GM21360 (cell line): ENCODE measurements around the gene CSNK1G1.
"Not testable (repeated sequence)": the region's sequence is repeated elsewhere in the genome, so short reads cannot be mapped to it uniquely, and the experiment has no call there.

Source experiments
- ATAC-seq: cut with Tn5 transposase; IDR thresholded peaks from one replicate; pipeline ENCODE4 v1.9.1; 2021; ENCODE audit warnings: mild to moderate bottlenecking, moderate library complexity; ENCODE audit not compliant: unreplicated experiment

Gene CSNK1G1

DNA sequence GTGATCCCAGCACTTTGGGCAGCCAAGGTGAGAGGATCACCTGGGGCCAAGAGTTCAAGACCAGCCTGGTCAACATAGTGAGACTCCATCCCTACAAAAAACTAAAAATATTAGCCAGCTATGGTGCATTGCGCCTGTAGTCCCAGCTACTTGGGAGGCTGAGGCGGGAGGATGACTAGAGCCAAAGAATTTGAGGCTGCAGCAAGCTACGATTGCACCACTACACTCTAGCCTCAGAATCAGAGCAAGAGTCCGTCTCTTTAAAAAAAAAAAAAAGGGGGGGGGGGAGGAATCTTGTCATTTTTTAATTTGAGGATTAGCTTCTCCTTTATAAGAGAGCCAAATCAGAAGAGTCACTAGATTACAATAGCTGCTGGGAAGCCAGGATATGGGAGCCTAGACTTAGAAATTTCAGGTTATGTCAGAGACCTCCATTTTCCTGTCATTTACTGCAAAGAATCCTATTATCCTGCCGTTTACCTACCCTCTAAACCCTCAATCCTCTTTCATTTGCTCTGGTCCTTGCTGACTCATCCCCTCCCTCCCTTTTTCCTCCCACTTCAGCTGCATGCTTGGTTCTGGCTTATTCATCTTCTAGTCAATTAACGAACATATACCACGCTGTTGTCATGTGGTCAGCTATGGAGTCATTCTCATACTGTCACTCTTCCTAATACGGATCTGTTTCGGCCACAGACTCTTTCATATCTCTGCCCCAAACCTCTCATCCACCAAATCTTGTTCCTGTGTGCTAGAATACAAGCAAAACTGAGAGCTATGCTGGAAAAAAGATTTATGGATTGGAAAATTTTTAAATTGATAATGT is 109.4 kb downstream of the CSNK1G1 start:
- peak; percentile 88 for ATAC-seq

DNA sequence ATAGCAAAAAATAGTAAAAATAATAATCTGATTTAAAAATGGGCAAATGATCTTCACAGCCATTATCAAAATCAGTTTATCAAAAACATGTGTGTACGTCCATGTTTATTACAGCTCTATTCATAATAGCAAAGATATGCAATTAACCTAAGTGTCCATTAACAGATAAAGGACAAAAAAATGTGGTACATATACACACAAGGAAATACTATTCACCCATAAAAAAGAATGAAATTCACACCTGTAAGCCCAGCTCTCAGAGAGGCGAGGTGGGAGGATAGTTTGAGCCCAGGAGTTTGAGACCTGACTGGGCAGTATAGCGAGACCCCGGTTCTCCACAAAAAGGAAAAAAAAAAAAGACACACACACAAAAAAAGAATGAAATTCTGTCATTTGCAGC is 110.6 kb downstream of the CSNK1G1 start:
- no peak for ATAC-seq

DNA sequence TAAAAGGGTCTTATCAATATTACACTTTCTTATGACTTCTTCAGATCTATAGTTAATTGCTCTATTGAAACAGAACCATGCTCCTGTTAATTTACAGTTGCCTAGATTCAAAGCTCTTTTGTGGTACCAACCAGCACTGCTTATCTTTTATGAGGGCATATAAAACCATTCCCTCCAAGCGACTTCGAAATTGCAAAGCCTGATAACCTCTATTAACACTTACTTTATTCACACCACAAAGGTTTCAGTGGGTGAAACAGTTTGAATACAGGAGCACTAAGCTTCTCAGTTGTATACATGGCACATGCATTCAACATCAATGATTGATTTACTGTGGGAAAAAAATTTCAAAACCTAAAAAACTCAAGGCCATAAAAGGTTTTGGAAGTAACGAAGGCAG is 118.3 kb downstream of the CSNK1G1 start:
- ATAC-seq: no peak

DNA sequence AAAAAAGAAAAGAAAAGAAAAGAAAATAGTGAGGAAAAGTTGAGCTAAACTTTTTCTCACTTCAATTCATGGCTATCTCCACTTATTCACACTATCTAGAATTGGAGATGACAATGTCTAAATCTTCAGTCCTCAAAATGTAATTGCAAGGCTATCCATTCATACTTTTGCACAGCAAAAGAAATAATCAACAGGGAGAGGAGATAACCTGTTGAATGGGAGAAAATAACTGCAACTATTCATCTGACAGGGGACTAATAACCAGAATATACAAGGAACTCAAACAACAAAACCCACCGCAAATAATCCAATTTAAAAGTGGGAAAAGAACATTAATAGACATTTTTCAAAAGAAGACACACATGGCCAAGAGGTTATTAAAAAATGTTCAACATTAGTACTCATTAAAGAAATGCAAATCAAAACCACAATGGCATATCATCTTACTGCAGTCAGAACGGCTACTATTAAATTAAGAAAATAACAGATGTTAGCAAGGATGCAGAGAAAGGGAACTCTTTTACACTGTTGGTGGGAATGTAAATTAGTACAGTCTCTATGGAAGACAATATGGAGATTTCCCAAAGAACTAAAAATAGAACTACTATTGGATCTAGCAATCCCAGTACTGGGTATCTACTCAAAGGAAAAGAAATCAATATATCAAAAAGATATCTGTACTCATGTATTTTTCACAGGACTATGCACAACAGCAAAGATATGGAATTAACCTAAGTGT is 119.6 kb downstream of the CSNK1G1 start:
- ATAC-seq: no peak

DNA sequence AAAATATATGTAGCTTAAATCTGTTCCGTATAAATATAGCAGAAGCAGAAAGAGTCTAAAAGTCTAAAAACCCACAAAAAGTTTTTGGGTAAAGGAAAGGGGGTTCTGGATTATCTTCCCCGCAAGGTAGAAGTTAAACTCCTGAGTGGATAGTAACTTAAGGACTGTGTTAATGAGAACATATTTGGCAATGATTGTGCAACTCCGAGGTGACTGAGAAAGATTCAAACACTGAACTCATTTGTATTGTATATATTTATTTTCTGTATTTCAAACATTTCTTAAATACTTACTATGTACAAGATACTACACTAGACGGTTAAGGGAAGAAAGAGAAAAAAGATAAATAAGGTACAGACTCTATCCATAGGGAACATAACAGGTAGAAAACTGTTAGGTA is 120.4 kb downstream of the CSNK1G1 start:
- ATAC-seq: no peak

DNA sequence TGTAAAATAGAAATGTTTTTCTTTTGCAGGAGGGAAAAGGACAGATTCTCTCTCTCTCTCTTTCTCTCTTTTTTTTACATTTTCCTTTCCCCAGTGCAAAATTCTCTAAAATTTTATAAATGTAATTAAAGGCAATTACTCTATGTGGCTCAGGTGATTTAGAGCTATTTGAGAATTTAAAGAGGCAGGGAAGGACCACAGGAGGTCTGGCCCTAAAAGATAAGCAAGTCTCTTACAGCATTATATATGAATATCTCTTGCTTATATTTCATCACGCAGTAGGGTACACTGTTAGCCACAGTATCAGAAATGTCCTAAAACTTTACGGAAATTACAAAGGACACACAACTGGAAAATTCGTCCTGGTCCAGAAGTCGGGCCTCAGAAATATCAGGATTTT is 122.7 kb downstream of the CSNK1G1 start:
- no peak for ATAC-seq

DNA sequence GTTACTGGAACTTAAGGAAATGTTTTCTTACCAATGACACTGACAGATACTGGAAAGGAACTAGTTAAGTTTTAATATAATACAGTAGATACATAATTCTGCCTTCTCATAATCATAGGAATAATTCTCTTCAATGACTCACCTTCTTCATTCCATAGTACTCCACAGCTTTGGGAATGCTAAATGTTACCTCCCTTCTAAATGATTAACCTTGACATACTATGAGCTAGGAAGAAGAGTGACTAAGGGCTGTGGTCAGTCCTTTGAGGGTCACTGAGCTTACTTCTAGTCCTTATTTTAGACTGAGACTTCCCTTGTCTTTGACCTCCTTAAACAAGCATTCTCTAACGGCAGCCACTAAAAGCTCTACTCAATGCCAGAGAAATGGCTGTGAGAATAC is 123.6 kb downstream of the CSNK1G1 start:
- no peak for ATAC-seq

DNA sequence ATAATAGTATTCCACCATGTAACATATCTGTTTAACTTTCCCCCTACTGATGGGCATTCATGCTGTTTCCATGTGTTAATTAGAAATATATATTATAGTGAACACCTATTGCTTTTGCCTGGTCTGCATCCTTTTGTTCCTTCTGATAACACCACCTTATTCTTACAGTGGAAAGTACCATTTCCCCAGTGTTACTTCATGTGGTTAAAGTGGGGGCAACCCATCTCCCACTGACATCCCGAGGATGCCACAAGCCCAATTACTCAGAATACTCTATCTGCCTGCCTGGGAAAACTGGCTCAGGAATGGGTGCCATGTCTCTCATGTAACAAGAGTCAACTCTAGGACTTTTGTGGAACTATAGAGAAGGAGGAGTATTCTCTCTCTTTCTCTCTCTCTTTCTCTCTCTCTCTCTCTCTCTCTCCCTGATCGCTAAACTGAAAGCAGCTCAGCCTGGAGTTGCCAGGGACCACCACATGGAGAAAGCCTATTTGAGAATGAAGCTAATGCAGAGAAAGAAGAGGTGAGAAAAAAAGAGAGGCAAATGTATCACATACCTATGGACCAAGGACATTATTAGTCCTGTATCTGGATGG is 126.7 kb downstream of the CSNK1G1 start:
- no peak for ATAC-seq

DNA sequence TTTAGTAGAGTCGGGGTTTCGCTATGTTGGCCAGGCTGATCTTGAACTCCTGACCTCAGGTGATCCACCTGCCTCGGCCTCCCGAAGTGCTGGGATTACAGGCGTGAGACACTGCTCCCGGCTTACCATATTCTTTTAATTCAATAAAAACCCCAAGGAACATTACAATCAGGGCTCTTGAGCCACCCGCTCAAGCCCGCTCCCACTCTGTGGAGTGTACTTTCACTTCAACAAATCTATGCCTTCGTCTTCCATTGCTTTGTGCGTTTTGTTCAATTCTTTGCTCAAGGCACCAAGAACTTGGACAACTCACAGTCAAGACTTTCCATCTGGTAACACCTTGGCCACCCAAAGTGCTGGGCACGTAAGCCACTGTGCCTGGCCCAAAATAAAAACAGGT is 130.2 kb downstream of the CSNK1G1 start:
- no peak for ATAC-seq

DNA sequence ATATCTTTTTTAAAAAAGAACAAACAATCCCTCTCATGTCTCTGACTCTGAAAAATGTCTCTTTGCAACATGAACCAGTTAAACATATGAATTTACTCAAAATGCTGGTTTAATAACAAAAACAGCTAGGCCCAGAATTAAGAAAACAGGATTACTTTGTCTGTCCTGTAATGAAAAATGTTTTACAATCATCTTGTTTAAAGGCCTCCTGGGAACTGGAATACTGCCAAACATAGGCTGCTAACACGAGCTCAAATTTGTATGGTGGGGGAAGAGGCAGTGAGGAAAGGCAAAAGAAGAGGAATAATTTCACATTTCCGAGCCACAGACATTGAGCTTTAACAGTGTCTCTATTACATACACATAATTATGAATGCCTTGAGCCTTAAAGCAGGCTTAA is 131.5 kb downstream of the CSNK1G1 start:
- no peak for ATAC-seq

DNA sequence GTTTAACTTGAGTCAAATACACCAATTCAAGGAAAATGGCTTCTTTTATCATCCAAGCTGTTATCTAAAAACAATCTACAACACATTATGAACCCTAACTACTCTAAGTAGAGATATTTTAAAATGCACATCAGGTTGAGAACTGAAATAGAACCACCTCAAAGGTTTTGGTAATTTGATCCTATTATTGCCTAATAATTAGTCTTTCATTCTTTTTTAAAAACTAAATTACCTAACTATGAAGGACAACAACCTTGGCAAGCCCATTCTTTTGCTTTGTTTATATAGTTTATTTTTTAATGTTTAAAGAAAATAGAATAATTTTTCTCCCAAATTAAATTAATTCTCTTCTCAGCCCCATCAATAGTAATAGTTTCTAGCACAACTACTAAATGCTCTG is 132.1 kb downstream of the CSNK1G1 start:
- ATAC-seq: no peak

DNA sequence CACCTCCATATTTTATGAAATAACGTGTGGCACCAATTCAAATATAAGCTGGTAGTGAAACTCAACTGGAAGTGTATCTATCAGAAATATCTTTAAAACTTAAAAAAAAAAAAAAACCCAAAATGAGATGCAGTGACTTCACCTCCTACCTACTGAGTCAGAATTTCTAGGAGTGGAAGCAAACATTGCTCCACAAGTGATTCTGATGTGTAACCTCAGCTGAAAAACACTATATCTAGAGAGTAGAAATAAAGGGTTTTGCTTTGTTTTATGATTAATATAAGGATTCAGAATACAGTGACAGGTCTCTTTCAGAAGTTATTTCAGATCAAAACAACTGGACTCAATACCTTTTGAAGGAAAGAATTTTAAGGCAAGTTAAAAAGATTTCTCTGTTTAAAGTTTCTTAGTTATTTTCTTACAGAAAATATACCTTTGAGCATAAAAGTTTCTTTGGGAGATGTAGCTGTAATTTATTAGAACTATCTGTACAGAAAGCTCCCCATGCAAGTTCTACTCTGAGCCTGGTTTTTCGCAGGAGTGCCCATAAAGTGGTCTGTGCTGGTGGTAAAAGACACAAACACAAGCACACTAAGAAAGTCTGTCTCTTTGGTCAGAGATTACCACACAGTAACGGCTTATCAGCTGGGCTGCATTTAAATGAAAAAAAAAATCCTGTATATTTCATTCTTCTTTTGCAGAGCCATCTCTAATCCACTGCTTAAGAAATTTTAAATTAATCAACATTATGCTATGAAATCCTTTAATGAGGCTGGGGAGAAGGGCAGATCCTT is 133.2 kb downstream of the CSNK1G1 start:
- ATAC-seq: no peak

DNA sequence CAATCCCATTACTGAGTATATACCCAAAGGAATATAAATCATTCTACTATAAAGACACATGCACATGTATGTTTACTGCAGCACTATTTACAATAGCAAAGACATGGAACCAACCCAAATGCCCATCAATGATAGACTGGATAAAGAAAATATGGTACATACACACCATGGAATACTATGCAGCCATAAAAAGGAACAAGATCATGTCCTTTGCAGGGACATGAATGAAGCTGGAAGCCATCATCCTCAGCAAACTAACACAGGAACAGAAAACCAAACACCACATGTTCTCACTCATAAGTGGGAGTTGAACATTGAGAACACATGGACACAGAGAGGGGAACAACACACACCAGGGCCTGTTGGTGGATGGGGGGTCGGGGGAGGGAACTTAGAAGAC is 134.1 kb downstream of the CSNK1G1 start:
- not testable (repeated sequence) for ATAC-seq

DNA sequence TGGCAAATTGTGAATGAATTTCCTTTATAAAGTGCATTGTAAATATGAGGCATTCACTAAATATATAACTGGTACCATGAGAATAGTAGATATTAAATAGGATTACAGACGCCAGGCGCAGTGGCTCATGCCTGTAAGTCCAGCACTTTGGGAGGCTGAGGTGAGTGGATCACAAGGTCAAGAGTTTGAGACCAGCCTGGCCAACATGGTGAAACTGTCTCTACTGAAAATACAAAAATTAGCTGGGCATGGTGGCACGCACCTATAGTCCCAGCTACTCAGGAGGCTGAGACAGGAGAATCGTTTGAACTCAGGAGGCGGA is 138.6 kb downstream of the CSNK1G1 start:
- ATAC-seq: not testable (repeated sequence)

DNA sequence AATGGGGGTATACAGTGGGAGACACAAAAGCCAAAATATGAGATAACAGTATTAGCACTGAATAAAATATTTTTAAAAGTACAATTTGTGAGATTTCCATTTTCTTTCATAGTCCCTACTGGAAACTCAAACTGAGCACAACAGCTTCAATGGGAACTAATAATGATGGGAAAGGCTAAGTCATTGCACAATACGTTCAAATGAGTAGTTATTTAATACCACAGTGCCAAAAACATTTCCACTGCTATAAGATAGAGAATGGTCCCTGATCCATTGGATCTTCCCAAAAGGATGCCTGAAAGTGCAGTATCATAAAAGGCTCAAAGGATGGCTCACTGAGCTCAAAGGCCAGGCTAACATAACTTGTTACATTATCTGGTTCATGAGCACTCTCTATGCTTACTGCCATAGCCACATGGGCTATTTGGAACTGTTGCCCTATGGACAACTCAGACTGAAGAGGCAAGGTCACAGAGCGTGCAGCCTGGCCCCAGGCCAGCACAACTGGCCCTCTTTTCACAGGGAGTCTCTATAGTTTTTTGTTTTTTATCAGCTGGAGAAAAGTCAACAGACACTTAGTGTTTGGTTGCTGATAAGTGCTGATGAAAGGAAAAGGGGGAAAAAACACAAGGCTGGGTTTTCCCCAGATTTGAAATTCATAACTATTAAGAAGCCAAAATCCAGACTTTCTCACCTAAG is 139.1 kb downstream of the CSNK1G1 start:
- no peak for ATAC-seq

DNA sequence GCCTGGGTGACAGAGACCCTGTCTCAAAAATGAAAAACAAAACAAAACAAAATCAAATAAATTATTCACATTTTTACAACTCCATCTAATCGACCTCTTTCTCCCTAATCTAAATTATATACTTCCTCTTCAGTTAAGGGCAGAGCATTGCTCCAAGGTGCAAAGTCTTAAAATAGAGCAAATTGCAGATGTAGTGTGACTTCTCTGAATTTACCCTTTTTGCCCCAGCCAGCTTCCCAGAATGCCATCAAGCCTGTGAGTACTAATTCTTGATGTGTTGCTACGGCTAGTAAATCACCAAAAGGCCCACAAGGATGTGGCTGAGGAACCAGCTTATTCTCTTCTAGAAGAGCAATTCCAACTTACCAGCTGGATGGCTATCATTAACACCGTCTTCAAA is 139.8 kb downstream of the CSNK1G1 start:
- no peak for ATAC-seq

DNA sequence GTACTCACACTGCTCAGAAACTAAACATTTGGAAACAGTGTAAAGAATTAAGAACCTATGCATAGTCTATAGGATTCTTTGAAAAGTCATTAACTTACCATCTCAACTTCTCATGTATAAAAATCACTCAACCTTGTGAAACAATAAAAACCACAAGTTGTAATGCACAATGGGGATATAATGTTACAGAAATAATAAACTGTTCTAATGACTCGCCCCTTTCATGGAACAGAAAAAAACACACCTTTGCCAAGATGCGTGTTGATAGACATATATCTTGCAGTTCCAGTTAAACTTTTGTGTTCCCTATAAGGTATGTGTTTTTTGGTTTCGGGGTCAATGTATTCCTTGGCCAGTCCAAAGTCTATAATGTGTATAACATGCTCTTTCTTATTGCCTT is 142.3 kb downstream of the CSNK1G1 start:
- no peak for ATAC-seq

DNA sequence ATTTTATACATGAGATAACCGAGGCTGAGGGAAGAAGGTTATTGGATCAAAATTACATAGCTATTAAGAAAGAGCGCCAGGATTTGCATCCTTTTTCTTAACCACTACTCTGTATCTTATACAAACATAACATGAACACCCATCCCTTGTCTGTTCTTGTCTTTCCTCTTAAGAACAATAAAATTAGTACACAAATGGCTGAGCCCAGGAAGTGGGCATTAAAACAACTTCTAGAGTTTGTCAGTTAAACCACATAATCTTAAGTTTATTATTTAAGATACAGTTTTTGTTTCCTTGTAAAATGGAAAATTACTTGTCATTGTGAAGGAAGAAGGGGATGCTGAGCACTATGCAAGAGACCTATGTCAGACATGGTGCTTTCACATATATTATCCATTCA is 144.3 kb downstream of the CSNK1G1 start:
- no peak for ATAC-seq

DNA sequence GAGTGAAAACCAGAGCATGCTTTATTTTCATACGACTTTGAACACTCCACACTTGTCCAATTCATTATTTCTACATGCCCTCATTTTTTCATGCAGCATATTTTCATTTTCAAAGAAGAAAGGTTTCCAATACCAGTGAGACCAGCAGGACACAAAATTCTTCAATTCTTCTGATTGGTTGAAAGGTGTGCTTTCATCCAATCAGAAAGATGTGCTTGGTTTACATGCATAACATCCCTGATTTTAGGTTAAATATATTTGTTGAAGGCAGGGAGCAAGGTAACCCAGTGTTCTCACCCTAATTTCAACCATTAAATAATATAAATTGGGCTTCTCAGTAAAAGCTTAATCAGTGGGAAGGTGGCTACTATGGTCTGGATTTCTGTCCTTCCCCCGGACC is 145.6 kb downstream of the CSNK1G1 start:
- no peak for ATAC-seq

DNA sequence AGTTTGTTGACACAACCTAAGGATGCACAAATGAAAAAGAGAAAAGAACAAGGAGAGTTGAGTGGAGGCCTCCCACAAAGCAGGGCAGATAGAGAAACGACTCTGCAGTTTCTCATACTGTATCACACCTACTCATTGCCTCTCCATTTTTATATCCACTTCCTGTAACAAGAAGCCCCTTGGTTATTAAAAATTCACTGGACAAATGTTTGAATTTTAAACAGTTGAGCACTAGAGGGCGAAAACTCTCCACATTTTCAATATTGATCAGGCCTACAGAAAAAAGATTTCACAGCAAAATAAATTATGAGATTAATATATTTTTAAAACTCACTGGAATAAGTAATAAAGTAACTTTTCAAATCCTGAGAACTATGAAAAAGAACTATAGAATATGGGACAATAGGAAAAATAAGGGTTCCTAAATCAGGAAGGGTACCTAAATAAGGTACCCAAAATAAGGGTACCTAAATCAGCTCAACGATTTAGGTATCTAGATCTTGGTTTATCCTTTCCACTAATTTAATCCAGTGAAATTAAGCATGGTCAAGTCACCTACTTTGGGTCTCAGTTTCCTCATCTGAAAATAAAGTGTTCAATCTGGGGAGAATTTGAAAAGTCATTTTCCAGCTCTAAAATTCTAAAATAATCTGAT is 146.2 kb downstream of the CSNK1G1 start:
- no peak for ATAC-seq
